Measurements from ENCODE around the gene MAJIN. TPM values are rescaled to one million over a fixed set of nuclear protein-coding genes. Genes with fewer than 3 reads are reported as not detected.

Gene MAJIN
- polyA plus RNA-seq, 3 donors, result not detected

GRCh38 chr11:64916040-64916774 is 55.7 kb downstream of the MAJIN start:
- H3K36me3 ChIP-seq (replicated peaks in 1 of 2; ENCODE audit: control insufficient read depth in 1 of 2, insufficient read depth in 2 of 2, low read length in 2 of 2), result peaks cover 29 to 36% of the 10 kb centered on the region in 2 donors
- H2AFZ ChIP-seq (ENCODE audit: insufficient read depth, low read depth, low read length, poor library complexity, severe bottlenecking), result peak overlapping the region; percentile 41
- peak; percentile 75 to 81 (median 77) for DNase-seq
- peak overlapping the region; percentile 81 for H3K9ac ChIP-seq (ENCODE audit: insufficient read depth, low read length, poor library complexity, severe bottlenecking)
- peak overlapping the region; percentile 76 to 94 (median 84) for H3K4me3 ChIP-seq (replicated peaks in 1 of 3; ENCODE audit: low read depth in 2 of 3, low read length in 3 of 3)
- H3K4me1 Mint-ChIP-seq, result peaks cover 27% of the 10 kb centered on the region
- H3K27ac ChIP-seq (ENCODE audit: low read depth in 1 of 2, low read length in 2 of 2), result peak overlapping the region; percentile 69 to 84
- peaks cover 16% of the 10 kb centered on the region for H3K79me2 ChIP-seq (ENCODE audit: insufficient read depth, low read length)
- peaks cover 27 to 30% of the 10 kb centered on the region in 2 donors for H3K36me3 Mint-ChIP-seq
- H3K27ac Mint-ChIP-seq, result peak overlapping the region; percentile 90 to 99 (median 97)
- peak overlapping the region; percentile 97 to 99 for H3K4me3 Mint-ChIP-seq
- H3K27me3 Mint-ChIP-seq (ENCODE audit: low read depth in 3 of 3), result peaks cover 0 to 2% (median 0%) of the 10 kb centered on the region in 3 donors
- H3K4me1 ChIP-seq (ENCODE audit: control insufficient read depth in 1 of 2, insufficient read depth in 2 of 2, low read length in 2 of 2), result peaks cover 24 to 26% of the 10 kb centered on the region in 2 donors
- H3K27me3 ChIP-seq (ENCODE audit: control insufficient read depth in 2 of 2, insufficient read depth in 2 of 2, low read length in 2 of 2), result no peaks in the 10 kb centered on the region
- H3K4me2 ChIP-seq (replicated peaks; ENCODE audit: extremely low read depth, low read length, poor library complexity, severe bottlenecking), result peak overlapping the region; percentile 93
- no peaks in the 10 kb centered on the region for H3K9me3 ChIP-seq (replicated peaks in 1 of 2; ENCODE audit: control insufficient read depth in 1 of 2, insufficient read depth in 1 of 2, low read length in 2 of 2)
- H3K9me3 Mint-ChIP-seq, result peaks cover 0 to 3% (median 0%) of the 10 kb centered on the region in 7 donors
- 16% methylated on average over 19 of the region's 23 CpGs for WGBS (ENCODE audit: insufficient coverage)
- H4K20me1 ChIP-seq (ENCODE audit: insufficient read depth, low read length), result peaks cover 28% of the 10 kb centered on the region
- no peak for TF ChIP-seq CTCF (IDR thresholded peaks at IDR 0.05)
- intact Hi-C loops (cut with micrococcal nuclease), result loop anchor here (5.0 kb wide), 2 partner anchors 111 to 206 kb away; partner anchors contain the start of genes SNX15 (in 2 of the 2), FAU (in 1 of the 2) and MRPL49 (in 1 of the 2)

GRCh38 chr11:64915376-64915887 is 56.5 kb downstream of the MAJIN start:
- Mint-ChIP-seq H3K9me3 (peaks cover 0 to 3% (median 0%) of the 10 kb centered on the region in 7 donors), H3K36me3 (peaks cover 34 to 38% of the 10 kb centered on the region in 2 donors), H3K27ac (peak overlapping the region; percentile 90 to 99 (median 97)), H3K4me1 (peaks cover 27% of the 10 kb centered on the region), H3K27me3 (ENCODE audit: low read depth in 3 of 3) (peaks cover 0 to 2% (median 0%) of the 10 kb centered on the region in 3 donors), H3K4me3 (peak overlapping the region; percentile 97 to 99)
- Histone ChIP-seq H3K4me1 (ENCODE audit: control insufficient read depth in 1 of 2, insufficient read depth in 2 of 2, low read length in 2 of 2) (peaks cover 24 to 26% of the 10 kb centered on the region in 2 donors), H3K27ac (ENCODE audit: low read depth in 1 of 2, low read length in 2 of 2) (peak overlapping the region; percentile 69 to 84), H3K4me3 (replicated peaks in 1 of 3; ENCODE audit: low read depth in 2 of 3, low read length in 3 of 3) (peak overlapping the region in 2 of 3 experiments; percentile 84 to 94), H3K4me2 (replicated peaks; ENCODE audit: extremely low read depth, low read length, poor library complexity, severe bottlenecking) (peak overlapping the region; percentile 93), H4K20me1 (ENCODE audit: insufficient read depth, low read length) (peaks cover 28% of the 10 kb centered on the region), H3K27me3 (ENCODE audit: control insufficient read depth in 2 of 2, insufficient read depth in 2 of 2, low read length in 2 of 2) (no peaks in the 10 kb centered on the region), H3K79me2 (ENCODE audit: insufficient read depth, low read length) (peaks cover 16% of the 10 kb centered on the region), H2AFZ (ENCODE audit: insufficient read depth, low read depth, low read length, poor library complexity, severe bottlenecking) (no peak overlapping the region), H3K9me3 (replicated peaks in 1 of 2; ENCODE audit: control insufficient read depth in 1 of 2, insufficient read depth in 1 of 2, low read length in 2 of 2) (no peaks in the 10 kb centered on the region), H3K36me3 (replicated peaks in 1 of 2; ENCODE audit: control insufficient read depth in 1 of 2, insufficient read depth in 2 of 2, low read length in 2 of 2) (peaks cover 37 to 43% of the 10 kb centered on the region in 2 donors), H3K9ac (ENCODE audit: insufficient read depth, low read length, poor library complexity, severe bottlenecking) (peak overlapping the region; percentile 81)
- intact Hi-C loops (cut with micrococcal nuclease), result loop anchor here (5.0 kb wide), 2 partner anchors 112 to 207 kb away; partner anchors contain the start of genes SNX15 (in 2 of the 2), FAU (in 1 of the 2) and MRPL49 (in 1 of the 2)
- no peak for TF ChIP-seq CTCF (IDR thresholded peaks at IDR 0.05)
- no CpG with 5 or more reads among the region's 7 CpGs for WGBS (ENCODE audit: insufficient coverage)
- no peak for DNase-seq
